Smooth muscle cell (in vitro differentiated cells): ENCODE measurements around the gene SLC49A4. TPM values are rescaled to one million over a fixed set of nuclear protein-coding genes. Genes with fewer than 3 reads are reported as not detected.

ENCODE experiments used
- DNase-seq: peaks from one replicate; lab custom pipeline; 2025; ENCODE audit not compliant: unreplicated experiment; lab: John Stamatoyannopoulos, UW
- H2AFZ ChIP-seq: fragments of 200-600 bp; sonication (generic); 2 replicates; pipeline ENCODE4 v1.6.0; 2016; ENCODE audit warnings: antibody characterized with exemption, low read depth, mild to moderate bottlenecking
- H3F3A ChIP-seq: fragments of 200-600 bp; sonication (generic); 2 replicates; pipeline ENCODE4 v1.6.0; 2017; ENCODE audit warnings: antibody characterized with exemption, low read depth
- H3K27ac ChIP-seq: fragments of 200-600 bp; sonication (generic); 2 replicates; pipeline ENCODE4 v1.5.1; 2016; ENCODE audit warnings: low read depth, mild to moderate bottlenecking
- H3K27me3 ChIP-seq: fragments of 200-600 bp; sonication (generic); 2 replicates; pipeline ENCODE4 v1.6.1; 2016; ENCODE audit warnings: low read depth, mild to moderate bottlenecking
- H3K36me3 ChIP-seq: fragments of 200-600 bp; sonication (generic); 2 replicates; pipeline ENCODE4 v1.5.1; 2016; ENCODE audit warnings: low read depth
- H3K4me1 ChIP-seq: fragments of 200-600 bp; sonication (generic); 2 replicates; pipeline ENCODE4 v1.5.1; 2016; ENCODE audit warnings: low read depth
- H3K4me2 ChIP-seq: fragments of 200-600 bp; sonication (generic); 2 replicates; pipeline ENCODE4 v1.6.0; 2016; ENCODE audit warnings: mild to moderate bottlenecking
- H3K4me3 ChIP-seq: fragments of 200-600 bp; sonication (generic); 2 replicates; pipeline ENCODE4 v1.5.1; 2016; ENCODE audit warnings: mild to moderate bottlenecking
- H3K79me2 ChIP-seq: fragments of 200-600 bp; sonication (generic); 2 replicates; pipeline ENCODE4 v1.6.0; 2016; ENCODE audit warnings: low read depth, mild to moderate bottlenecking
- H3K9ac ChIP-seq: fragments of 200-600 bp; sonication (generic); 2 replicates; pipeline ENCODE4 v1.6.0; 2016; ENCODE audit warnings: low read depth
- H3K9me3 ChIP-seq: fragments of 200-600 bp; sonication (generic); replicated peaks from 2 replicates; pipeline ENCODE4 v1.5.1; 2016; ENCODE audit warnings: low read depth
- H4K20me1 ChIP-seq: fragments of 200-600 bp; sonication (generic); 2 replicates; pipeline ENCODE4 v1.6.0; 2016; ENCODE audit warnings: low read depth
- WGBS: methylation state at CpG from one replicate; pipeline ENCODE4 v1.1.7; 2016; ENCODE audit warnings: low lambda C conversion rate; 5-methylcytosine and 5-hydroxymethylcytosine counted together
- polyA plus RNA-seq: library from polyadenylated mRNA; unstranded; fragments of >200 nt; fragmentation: Nextera tagmentation; extraction: Ambion mirVana; gene quantifications from 2 replicates; pipeline ENCODE4 v1.2.1, GENCODE V29; 2016
- total RNA-seq: library from RNA; depleted of rRNA; stranded (reverse); fragments of >200 nt; gene quantifications from 2 replicates; pipeline ENCODE4 v1.2.3, GENCODE V29; 2014
- TF ChIP-seq, protein P1 (sequence below): fragments of 200-600 bp; sonication (generic); IDR thresholded peaks from 2 replicates; pipeline ENCODE4 v1.5.1; 2017; ENCODE audit warnings: borderline replicate concordance, mild to moderate bottlenecking, antibody characterized with exemption; ENCODE audit not compliant: insufficient read depth, poor library complexity, severe bottlenecking

SLC49A4 gene
- total and polyA plus RNA-seq, 2 experiments from 2014 or later: 7.8 to 19.5 TPM

GRCh38 chr3:122911901-122912300, 117.0 kb downstream of the SLC49A4 start:
- Histone ChIP-seq H3K4me2 (no peak overlapping the region), H3K79me2 (no peaks in the 10 kb centered on the region), H3K9me3 (no peaks in the 10 kb centered on the region), H3K4me1 (no peaks in the 10 kb centered on the region), H3K36me3 (no peaks in the 10 kb centered on the region), H3K9ac (no peak overlapping the region), H2AFZ (no peak overlapping the region), H3K27me3 (no peaks in the 10 kb centered on the region), H4K20me1 (no peaks in the 10 kb centered on the region), H3K27ac (no peak overlapping the region), H3F3A (no peaks in the 10 kb centered on the region), H3K4me3 (no peak overlapping the region)
- TF ChIP-seq, protein P1, sequence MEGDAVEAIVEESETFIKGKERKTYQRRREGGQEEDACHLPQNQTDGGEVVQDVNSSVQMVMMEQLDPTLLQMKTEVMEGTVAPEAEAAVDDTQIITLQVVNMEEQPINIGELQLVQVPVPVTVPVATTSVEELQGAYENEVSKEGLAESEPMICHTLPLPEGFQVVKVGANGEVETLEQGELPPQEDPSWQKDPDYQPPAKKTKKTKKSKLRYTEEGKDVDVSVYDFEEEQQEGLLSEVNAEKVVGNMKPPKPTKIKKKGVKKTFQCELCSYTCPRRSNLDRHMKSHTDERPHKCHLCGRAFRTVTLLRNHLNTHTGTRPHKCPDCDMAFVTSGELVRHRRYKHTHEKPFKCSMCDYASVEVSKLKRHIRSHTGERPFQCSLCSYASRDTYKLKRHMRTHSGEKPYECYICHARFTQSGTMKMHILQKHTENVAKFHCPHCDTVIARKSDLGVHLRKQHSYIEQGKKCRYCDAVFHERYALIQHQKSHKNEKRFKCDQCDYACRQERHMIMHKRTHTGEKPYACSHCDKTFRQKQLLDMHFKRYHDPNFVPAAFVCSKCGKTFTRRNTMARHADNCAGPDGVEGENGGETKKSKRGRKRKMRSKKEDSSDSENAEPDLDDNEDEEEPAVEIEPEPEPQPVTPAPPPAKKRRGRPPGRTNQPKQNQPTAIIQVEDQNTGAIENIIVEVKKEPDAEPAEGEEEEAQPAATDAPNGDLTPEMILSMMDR: no peak
- DNase-seq: no peak
- WGBS: 99% methylated on average over 15 of the region's 16 CpGs

- no peaks in the 10 kb centered on the region for H4K20me1 ChIP-seq
- H3F3A ChIP-seq: no peaks in the 10 kb centered on the region
- 85% methylated on average over 32 of the region's 76 CpGs for WGBS
- TF ChIP-seq, protein P1: no peak
- no peaks in the 10 kb centered on the region for H3K4me1 ChIP-seq
- H3K27me3 ChIP-seq: no peaks in the 10 kb centered on the region
- no peak overlapping the region for H2AFZ ChIP-seq
- no peak overlapping the region for H3K4me2 ChIP-seq
- no peak overlapping the region for H3K4me3 ChIP-seq
- no peak for DNase-seq
- no peaks in the 10 kb centered on the region for H3K36me3 ChIP-seq
- no peaks in the 10 kb centered on the region for H3K9me3 ChIP-seq
- no peak overlapping the region for H3K27ac ChIP-seq
- no peaks in the 10 kb centered on the region for H3K79me2 ChIP-seq
- no peak overlapping the region for H3K9ac ChIP-seq
These were observed 118.1 kb downstream of the SLC49A4 start for GRCh38 chr3:122912772-122913538.

DNA sequence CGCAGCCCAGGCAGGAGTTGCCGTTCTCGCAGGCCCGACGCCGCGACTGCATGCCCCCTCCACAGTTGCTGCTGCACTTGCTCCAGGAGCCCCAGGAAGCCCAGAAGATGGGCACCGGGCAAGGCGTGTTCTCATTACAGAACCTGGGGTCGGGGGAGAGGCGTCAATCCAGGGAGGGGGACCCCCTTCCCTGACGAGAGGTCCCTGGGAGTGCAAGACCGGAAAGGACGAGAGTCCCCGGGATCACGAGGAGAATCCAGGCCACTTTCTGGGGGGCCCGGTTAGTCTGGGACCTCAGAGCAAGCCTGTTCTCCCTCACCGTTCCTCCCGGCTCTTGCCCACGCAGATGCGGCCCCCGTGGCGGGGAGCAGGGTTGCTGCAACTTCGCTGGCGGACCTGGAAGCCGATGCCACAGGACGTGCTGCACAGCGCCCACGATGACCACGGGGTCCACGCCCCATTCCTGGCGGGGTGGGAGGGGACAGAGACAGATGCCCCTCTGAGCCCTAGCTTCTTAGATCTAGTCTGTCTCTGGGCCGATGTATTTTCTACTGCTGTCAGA, 118.8 kb downstream of the SLC49A4 start:
- DNase-seq: no peak
- no peaks in the 10 kb centered on the region for H3F3A ChIP-seq
- no peak overlapping the region for H3K27ac ChIP-seq
- H3K9me3 ChIP-seq: no peaks in the 10 kb centered on the region
- H3K4me3 ChIP-seq: no peak overlapping the region
- WGBS: 88% methylated on average over 33 of the region's 33 CpGs
- no peak overlapping the region for H2AFZ ChIP-seq
- H3K9ac ChIP-seq: no peak overlapping the region
- no peak overlapping the region for H3K4me2 ChIP-seq
- no peaks in the 10 kb centered on the region for H3K36me3 ChIP-seq
- TF ChIP-seq, protein P1: no peak
- H4K20me1 ChIP-seq: no peaks in the 10 kb centered on the region
- H3K27me3 ChIP-seq: no peaks in the 10 kb centered on the region
- H3K79me2 ChIP-seq: no peaks in the 10 kb centered on the region
- H3K4me1 ChIP-seq: no peaks in the 10 kb centered on the region
